Keratinocyte (primary cell): ENCODE measurements around the gene TSKU.

ENCODE experiments used
- CTCF ChIP-seq, 3 experiments: IDR thresholded peaks in 1 of 3; conservative IDR thresholded peaks in 1 of 3; optimal IDR thresholded peaks in 1 of 3; 2 replicates in 2 of 3; 3 replicates in 1 of 3; pipeline versions ENCODE3 to v1.5.1; 2011; ENCODE audit warnings: low read length in 3 of 3, mild to moderate bottlenecking in 3 of 3, moderate library complexity in 2 of 3, control low read depth in 1 of 3, inconsistent platforms in 1 of 3; ENCODE audit not compliant: insufficient read depth in 2 of 3; ENCODE audit errors: extremely low read depth in 1 of 3
- EZH2 ChIP-seq: IDR thresholded peaks from one replicate; pipeline ENCODE4 v1.6.1; 2012; ENCODE audit warnings: inconsistent platforms, mild to moderate bottlenecking, low read length, moderate library complexity

GRCh38 chr11:76777876-76778275, 5.3 kb upstream of the TSKU start:
- no peak for TF ChIP-seq CTCF (optimal IDR thresholded peaks at IDR 0.05 in 1 of 3, IDR thresholded peaks at IDR 0.05 in 1 of 3, conservative IDR thresholded peaks at IDR 0.05 in 1 of 3; ENCODE audit: extremely low read depth in 1 of 3, insufficient read depth in 2 of 3, low read length in 3 of 3)
- no peak for TF ChIP-seq EZH2
